GM15510 (cell line): ENCODE data around the gene SIX3.

Experiments used
- POLR2A ChIP-seq: IDR thresholded peaks from 3 replicates; pipeline ENCODE4 v1.6.1; 2011; ENCODE audit warnings: borderline replicate concordance; ENCODE audit not compliant: insufficient read length; ENCODE audit errors: extremely low read depth

SIX3 gene

DNA sequence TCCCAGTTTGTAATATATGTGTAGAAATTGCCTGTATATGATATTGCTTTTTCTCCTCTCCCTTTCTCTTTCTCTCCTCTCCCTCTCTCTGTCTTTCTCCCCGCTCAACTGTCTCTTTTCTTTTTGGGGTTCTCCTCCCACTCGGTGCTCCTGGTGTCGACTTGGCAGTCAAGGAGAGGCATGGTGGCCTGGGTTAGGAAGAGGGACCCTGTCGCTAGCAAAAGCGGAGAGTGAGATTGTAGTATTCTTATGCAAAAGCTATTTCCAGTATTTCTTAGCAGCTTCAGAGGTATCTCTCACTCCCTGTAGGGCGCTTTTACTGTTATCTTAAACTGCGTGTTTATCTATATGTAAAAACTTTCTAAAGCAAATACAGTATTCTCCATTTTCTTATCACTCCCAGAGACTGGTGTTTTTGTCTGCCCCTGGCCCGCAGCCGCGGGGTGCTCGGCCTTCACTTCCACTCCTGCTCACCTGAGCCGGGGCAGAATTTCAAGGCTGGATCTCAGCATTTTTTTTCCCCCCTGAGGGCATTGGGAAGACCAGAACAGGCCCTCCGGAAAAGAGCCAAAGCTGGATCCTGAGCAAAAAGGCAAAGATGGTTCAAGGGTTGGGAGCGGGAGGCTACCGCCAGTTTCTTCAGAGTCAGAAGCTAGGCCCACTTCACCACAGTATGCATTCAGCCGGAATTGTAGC lies 4.3 kb downstream of the SIX3 start:
- TF ChIP-seq POLR2A = no peak

DNA sequence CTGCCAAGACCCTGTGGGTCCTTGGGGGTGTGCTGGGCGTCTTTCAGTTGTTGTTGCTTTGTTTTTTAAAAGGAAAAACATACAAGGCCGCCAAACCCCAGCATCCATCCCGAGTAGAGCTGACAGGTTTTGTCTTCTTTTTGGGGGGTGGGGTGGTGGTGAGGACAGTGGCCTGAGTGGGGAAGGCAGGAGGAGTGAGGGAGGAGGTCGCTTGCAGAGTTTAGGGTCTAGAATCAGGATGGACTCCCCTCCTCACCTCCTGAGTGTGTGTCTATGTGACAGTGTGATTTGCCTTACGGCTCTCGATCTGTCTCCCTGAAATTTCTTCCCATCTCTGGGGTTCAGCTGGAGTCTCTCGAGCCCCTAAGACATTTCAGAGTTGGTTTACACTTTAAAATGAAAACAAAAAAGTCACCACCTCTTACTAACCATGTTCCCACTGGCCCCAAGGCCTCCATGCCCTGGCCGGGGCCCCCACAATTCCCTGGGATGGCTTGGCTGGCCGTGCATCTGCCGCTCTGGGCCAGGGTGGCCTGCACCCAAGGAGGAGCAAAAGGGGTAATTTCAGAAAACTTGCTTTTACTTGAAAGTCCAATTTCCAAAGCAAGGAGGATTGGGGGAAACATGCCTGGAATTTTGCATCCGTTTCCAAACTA lies 5.0 kb downstream of the SIX3 start:
- no peak for TF ChIP-seq POLR2A

DNA sequence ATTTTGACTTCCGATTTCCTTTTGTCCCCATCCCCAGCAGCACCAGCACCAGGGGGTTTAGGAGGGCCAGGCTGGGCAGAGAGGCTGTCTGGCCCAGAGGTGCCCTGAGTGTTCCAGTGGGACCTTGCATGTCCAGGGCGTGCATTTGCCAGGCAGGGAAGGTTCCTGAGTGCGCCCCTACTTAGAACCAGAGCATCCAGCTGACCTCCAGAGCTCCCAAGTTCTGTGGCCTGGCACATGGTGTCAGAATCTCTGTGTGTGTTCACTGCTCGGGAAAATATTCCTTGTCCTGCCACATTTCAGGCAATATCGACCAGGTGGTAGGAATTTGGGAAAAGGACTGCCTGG lies 5.5 kb downstream of the SIX3 start:
- TF ChIP-seq POLR2A = no peak

DNA sequence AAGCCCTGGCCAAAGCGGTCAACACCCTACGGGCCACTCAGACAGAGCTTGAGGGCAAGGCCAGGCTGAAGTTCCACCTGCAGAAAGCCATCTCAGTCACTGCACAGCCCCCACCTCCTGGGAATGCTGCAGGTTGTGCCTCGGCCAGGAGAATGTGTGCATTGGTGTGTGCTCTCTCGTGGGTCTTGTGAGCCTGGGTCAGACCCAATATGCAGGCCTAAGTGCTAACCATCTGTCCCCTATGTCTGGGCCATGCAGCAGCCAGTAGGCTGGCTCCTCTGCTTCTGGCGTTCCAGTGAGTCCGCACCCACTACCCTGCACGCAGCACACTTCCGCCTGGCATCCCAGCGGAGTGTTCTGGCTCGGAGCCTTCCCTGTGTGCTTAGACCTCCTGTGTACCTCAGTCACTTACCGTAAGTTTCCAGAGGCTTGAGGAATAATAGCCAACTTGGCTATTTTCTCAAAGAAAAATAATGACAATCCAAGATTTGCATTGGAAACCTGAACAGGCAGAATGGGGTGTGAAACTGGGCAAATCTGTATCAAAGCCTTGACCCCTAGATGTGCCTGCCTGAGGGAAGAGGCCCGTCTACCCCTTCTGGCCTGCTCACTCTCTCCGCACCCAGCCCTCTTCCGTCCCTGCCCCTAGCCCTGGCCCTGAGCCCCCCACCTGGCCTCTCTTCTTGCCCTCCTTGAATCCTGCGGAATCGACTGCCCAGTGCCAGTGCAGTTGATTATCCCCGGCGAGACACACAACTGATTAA lies 7.2 kb downstream of the SIX3 start:
- TF ChIP-seq POLR2A = no peak

DNA sequence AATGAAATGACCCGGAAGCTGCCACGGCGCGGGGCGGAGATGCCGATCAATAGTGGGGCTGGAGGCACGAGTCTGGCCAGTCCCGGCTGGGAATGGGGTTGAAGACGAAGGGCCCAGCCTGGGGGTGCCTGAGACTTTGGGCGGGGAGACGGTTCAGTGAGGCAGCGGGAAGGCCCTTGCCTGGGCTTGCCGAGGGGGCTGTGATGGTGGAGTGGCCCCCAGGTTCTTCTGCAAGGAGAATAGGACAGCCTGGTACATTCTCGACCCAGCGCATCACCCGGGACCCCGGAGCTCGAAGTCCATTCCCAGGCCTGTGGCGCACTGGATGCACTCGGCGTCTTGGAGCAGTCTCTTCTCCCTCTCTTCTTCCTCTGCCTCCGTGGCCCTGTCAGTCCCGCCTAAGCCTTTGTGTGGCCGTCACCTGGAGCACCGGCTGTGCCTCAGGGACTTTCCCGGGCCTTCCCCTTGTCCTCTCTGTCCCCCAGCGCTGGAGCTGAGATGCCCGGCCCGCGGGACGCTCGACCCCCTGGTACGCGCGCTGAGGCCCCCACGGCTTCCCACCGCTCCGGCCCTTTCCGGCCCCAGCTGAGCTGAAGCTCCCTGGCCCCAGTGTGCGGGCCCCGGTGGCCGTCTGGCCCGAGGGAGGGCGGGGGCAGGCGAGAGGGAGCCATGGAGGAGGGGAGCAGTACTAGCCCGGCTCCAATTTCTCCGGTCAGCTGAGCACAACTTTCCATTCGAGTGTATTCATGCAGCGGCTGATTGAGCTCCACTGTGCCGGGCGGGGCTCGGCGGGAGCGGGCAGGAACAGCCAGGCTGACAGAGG lies 8.0 kb downstream of the SIX3 start:
- TF ChIP-seq POLR2A = no peak

DNA sequence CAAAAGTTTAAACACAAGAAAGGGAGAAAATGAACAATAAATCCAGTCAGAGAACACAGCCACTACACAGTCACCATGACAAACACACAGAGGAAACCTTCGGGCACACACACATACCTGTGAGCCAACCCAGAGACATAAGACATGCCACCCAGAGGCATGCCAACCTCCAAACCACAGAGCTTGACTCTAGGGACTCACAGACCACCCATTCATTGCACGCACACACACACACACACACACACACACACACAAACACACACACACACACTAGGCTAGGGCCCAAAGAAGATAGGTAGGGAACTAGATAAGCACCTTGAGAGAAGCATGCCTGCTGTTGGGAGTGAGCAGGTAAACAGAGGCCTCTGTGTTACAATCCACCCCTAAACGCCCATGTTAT lies 9.1 kb downstream of the SIX3 start:
- no peak for TF ChIP-seq POLR2A

DNA sequence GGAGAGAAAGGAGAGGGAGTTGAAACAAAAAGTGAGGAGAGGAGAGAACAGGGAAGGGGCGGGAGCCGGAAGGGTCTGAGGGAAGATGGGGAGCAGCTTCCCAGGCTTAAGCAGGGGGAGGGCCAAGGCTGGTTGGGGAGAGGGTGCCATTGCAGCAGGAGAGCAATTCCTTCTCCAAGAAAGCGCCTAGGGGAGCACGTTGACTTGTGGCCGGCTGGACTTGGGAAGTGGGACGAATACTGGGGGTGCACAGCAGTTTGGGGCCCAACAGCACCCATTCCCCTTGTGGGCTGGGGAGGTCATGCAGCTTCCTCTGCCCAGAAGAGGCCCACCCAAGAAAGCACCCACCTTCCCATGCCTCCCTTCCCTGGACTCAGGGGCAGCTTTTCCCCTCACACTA lies 9.6 kb downstream of the SIX3 start:
- no peak for TF ChIP-seq POLR2A

DNA sequence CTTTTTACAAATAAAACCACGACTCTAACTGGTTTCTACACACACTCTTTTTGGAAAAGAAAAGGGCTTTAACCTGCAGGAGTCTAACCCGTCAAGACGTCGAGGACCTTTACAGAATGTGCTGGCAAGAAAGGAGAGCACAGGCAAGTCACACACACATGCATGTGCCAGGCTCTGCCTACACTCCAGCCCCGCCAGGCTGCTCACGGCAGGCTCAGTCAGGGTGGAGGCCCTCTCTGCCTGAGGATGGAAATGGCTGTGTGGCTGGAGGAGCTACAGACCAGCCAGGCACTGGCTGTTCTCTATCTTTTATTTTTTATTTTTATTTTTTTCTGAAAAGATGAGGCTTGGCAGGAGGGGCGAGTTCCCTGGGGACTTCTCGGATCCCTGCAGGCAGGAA lies 10.2 kb downstream of the SIX3 start:
- TF ChIP-seq POLR2A = no peak

DNA sequence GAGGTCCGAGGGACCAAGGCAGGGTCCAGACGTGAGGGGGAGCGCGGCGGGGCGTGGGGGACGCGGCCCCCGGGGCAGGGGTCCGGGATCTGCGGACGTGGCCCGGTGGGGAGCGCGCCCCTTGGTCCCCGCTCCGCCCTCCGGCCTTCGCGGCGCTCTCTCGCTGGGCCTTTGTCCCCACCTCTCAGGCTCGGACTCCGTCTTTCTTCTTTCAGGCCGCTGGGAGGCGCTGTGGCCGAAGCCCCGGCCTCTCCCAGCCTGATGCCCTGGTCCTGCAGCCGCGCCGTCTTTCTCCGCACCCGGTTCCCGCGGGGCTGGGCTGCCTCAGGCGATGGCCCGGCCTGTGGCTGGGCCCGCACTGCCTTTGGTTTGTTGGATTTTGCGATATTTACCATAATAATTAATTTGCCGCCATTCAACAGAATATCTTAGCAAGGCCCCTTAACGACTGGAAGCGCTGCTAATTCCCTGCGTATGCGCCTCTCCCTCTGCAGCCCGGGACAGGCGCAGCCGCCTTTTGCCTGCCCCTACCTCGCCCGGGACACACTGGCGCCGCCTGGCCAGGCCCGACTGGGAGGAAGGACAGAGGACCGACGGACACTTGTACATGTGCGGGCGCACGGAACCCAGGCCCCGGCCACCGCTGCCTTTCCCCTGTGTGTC lies 10.8 kb downstream of the SIX3 start:
- TF ChIP-seq POLR2A = no peak

DNA sequence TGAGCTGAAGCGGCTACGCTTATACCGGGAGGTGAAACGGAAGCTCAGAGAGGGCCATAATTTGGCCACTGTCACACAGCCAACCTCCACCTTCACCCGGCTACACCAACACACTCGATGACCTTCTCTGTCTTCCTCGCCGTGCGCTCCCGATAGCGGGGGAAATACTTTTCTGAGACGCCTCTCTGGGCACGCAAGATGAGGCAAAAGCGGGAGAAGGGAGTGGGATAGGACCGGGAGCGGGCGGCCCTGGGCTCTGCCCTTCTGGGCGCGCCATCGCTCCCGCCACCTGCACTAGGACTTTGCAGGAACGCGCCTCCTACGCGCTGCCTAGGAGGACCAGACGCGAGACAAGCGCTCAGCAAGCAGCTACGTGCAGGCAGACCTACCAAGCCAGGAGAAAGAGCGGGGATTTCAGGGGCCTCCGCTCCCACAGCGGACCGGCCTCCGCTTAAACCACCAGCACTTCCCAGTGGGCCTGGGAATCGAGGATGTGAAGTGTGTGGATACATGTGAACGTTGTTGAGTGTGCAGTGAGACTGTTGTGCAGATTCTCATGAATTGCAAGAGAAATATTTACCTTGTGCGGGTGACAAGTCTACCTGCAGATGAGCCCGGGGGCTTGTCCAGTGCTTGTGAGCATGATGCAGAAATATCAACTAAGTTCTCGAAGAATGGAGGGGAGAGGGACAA lies 11.4 kb downstream of the SIX3 start:
- TF ChIP-seq POLR2A = no peak

DNA sequence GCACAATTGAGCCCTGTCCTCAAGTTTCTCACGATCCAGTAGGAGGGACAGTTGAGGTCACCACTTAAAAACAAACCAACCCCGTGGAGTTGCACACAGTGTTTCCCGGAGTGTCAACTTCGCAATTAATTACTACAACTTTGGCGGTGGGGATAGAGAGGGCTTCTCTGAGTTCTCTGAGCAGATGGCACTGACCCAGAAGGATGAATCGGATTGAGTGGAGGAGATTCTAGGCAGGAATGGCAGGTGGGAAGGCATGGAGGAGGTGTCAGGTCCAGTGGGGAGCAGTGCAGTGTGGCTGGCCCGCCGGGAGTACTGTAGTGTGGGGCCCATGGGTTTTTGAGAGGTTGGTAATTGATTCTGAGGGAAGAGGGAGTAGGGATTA lies 12.0 kb downstream of the SIX3 start:
- TF ChIP-seq POLR2A = no peak

DNA sequence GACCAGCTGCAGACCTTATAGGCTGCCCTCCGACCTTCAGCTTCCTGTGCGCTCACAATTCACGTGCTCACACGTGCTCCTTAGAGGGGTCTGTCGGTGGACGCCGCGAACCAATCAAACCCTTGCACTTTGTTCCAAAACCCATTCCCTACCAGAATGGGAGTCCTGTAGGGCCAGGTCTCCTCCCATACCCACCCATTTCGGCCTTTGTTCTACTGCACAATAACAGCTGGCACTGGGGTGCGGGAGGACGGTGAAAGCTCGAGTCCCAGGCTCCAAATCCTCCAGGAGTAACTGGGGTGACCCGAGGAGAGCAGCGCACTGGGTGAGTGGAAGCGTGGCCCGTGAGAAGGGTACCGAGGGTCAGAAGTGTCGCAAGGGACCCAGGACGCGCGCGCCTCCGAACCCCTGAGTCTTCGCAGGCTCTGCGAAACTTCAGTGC lies 13.0 kb downstream of the SIX3 start:
- TF ChIP-seq POLR2A = no peak

DNA sequence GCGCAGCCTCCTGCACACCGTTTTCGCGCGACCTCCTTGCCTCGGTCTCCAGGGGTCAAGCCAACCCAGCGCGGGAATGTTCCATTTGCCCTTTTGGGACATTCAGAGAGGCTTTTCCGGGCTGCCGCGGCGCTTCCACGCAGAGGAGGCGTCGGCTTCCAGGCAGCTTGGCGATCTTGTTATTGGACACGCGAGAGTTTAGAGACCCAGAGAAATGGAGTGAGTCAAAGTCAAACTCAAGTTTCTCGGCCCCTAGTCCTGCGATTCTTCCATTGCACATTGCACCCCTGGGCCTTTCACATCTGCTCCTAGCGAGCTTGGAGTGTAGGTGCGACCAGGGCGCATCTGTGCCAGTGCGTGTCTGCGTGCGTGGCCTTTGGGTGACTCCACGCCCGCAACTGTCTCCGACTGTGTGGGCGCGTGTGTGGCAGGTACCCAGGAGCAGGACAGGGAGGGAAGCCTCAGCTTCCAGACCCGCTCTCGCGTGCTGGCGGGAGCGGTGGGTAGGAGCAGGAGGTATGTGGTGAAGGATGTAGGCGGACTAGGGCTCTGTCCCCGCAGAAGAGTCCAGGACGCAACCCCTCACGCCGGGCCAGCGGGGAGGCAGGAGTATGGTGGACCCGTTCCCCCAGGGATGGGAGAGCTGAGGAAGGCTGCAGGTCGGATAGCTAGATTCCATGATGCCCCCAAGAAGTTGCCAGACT lies 13.5 kb downstream of the SIX3 start:
- TF ChIP-seq POLR2A = no peak
